Activated CD4-positive, CD25-positive, alpha-beta regulatory T cell (primary cell): ENCODE measurements around the gene MGAM2.

Source experiments
- DNase-seq, 4 experiments: peaks; one replicate each; lab custom pipeline; 2025; lab: John Stamatoyannopoulos, UW

The MGAM2 gene

DNA sequence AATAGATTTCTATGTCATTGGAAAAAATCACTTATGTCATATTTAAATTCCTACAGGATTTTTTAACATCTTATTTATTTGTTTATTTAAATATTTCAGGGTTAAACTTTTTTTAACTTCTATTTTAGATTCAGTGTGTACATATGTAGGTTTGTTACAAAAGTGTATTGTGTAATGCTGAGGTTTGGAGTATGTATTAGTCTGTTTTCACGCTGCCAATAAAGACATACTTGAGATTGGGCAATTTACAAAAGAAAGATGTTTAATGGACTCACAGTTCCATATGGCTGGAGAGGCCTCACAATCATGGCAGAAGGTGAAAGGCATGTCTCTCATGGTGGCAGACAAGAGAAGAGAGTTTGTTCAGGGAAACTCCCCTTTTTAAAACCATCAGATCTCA is 65.4 kb downstream of the MGAM2 start:
- no peak for DNase-seq

DNA sequence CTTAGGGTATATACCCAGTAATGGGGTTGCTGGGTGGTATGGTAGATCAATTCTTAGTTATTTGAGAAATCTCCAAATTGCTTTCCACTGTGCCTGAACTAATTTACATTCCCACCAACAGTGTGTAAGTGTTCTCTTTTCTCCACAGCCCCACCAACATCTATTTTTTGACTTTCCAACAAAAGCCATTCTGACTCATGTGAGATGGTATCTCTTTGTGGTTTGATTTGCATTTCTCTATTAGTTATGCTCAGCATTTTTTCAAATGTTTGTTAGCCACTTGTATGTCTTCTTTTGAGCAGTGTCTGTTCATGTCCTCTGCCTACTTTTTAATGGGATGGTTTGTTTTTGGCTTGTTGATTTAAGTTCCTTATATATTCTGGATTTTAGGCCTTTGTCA is 66.4 kb downstream of the MGAM2 start:
- DNase-seq: no peak

DNA sequence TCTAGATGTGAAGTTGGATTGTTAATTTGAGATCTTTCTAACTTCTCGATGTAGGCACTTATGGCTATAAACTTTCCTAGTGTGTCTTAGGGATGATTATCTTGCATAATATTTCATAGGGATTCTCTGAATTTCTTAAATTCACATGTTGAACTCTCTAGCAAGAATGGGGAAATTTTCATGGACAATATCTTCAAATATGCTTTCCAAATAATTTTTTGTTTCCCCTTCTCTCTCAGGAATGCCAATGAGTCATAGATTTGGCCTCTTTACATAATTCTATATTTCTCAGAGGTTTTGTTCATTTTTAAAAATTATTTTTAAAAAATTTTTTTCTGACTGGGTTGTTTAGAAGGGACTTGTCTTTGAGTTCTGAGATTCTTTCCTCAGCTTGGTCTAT is 68.9 kb downstream of the MGAM2 start:
- no peak for DNase-seq

DNA sequence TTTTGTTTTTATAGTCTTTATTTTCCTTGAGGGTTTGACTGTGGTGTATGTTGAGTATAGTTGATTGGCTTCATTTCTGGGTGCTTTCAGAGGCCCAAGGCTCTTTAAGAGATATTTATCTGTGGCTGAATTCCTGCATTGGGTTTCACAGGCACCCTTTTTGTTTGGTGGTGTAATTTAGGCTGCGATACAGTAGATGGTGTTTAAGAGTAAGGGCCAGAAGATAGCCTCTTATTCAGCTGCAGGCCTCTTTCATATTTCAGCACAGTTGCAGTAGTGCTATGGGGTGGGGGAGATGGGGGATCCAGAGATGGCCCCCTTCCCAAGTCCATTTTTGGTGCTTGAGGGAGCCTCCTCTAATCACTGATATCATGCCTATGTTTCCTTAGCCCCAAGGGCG is 69.7 kb downstream of the MGAM2 start:
- no peak for DNase-seq

GRCh38 chr7:142181966-142182365 is 70.4 kb downstream of the MGAM2 start:
- no peak for DNase-seq

- no peak for DNase-seq
Measured at GRCh38 chr7:142185069-142185468, 73.6 kb downstream of the MGAM2 start.

GRCh38 chr7:142185801-142186200 is 74.3 kb downstream of the MGAM2 start:
- DNase-seq: no peak

- no peak for DNase-seq
Measured at GRCh38 chr7:142188154-142188553, 76.6 kb downstream of the MGAM2 start.

DNA sequence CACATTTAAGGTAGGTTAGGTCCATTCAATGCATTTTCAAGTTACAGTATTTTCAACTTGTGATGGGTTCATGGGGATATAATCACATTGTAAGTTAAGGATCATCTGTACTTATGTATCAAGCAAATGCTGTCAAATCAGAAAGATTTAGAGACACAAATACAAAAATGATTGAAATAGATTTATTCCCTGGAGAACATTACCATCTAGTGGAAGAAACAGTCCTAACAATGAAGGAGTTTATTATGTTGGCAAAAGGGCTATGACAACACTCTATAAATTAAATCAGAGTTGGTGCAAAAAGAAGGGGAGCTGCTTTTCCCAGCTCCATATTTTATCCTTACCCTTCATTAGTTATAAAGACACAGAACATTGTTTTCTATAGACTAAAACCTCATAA is 77.3 kb downstream of the MGAM2 start:
- DNase-seq: no peak

DNA sequence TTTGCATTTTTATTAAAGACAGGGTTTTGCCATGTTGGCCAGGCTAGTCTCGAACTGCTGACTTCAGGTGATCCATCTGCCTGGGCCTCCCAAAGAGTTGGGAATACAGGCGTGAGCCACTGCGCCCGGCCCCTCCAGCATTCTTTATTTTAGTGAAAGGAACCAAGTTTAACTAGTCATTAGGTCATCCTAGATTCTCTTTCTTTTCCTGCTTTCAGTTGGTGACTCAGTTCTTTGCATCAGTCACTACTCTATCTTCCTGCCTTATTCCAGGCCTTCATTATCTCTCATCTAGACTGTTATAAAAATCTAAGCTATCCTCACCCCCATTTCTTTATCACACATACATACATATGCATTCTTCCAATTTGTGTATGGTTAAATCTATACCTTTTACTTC is 82.7 kb downstream of the MGAM2 start:
- DNase-seq: no peak

GRCh38 chr7:142196066-142196840 is 84.7 kb downstream of the MGAM2 start:
- no peak for DNase-seq

DNA sequence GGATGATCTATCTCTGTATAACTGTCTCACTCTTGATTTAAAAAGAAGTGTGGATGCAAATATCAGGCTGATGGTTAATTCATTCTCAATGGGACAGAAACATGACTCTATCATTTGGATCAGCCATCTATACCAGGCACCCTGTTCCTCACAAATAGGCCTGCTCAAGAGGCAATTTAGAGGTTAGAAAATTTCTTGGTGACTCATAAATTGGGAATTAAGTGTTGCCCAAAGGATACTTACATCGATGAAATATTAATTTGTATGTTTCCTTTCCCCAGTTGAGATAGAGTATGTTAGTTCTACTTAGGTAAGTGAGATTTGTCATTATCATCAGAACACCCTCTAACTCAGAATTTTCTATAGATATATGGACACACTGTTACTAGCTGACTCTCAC is 88.7 kb downstream of the MGAM2 start:
- no peak for DNase-seq

DNA sequence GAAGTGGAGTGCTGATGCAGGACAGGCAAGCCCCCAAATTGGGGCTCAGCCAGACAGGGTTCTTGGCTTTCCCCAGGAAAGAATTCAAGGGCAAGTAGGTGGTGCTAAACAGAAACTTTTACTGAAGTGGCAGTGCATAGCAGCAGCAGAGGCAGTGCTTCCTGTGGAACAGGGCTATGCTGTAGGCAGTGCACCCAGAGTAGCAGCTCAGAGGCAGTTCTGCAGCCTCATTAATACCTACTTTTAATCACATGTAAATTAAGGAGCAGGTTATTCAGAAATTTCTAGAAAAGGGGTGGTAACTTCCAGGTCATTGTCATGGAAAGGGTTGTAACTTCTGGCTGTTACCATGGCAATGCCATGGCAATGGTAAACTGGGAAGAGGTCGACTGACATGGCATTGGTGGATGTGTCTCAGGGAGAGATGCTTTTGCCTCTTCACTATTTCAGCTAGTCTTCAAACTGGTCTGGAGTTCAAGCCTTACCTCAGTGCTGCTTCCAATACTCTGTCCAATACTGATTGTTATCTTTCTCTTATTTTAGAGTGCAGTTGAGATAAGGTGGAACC is 117.1 kb downstream of the MGAM2 start:
- no peak for DNase-seq

DNA sequence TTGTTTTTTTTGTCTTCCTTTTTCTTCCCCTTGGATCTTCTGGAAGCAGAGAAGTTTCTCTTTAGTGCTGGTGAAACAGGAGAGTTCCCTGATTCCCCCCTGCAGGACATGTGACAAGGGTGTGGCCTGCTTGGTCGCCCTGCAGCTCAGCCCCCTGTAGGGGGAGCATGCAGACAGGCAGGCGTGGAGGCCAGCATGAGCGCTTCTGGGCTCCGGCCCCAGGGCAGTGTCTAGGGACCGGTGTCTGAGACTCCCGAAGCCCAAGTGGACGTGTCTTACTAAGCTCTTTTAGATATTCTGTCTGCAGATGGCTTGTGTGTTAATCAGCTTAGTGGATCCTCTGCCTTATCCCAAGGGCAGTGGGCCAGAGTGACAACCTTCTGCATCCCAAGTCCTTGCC is 120.2 kb downstream of the MGAM2 start:
- DNase-seq: no peak

DNA sequence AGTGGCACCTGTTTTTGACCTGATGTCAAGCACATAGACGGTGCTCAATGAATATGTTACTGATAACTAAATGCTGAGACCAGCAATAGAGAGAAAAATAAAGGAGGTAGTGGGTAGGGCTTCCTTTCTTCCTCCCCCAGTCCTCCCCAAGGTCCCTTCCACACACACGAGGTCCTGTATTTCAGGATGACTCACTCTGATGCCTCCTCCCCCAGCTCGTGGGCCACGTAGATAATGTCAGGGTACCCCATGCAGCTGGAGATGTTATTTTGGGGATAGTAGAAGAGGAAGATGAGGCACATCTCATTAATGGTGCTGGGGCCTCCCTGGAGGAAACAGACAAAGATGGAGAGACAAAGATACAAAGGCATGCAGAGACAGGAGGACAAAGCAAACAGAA is 129.0 kb downstream of the MGAM2 start:
- no peak for DNase-seq

DNA sequence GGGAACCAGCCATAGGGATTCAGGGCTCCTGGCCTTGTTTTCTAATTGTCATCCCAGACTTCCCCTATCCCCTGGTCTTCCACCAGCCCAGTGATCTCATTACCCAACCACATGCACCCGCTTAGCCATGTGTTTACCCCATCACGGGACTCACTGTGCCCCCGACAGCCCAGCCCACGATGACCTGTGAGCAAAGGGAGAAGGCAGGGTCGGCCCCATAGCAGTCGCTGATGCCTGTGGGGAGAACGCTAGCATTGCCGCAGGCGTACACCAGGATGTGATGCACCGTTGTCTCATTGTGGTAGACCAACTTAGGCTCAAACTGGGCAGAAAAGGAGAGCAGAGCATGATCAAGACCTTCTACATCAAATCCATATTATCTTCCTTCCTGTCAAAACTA is 132.3 kb downstream of the MGAM2 start:
- no peak for DNase-seq

- no peak for DNase-seq
Measured at GRCh38 chr7:142248166-142249160, 136.9 kb downstream of the MGAM2 start.

DNA sequence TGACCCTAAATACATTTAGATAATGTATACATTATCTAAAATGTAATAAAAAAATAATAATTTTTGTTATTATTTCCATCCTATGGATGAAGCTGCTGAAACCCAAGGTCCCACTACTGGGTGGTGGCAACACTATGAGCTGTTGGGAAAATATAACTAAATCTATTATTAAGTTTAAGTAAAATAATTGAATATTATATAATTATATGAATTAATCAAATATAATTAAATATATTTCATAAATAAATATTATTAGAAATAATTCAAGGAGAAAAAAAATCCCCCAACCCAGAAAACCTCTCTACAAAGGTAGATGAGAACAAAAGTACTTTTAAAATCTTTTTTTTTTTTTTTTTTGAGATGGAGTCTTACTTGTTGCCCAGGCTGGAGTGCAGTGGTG is 138.4 kb downstream of the MGAM2 start:
- DNase-seq: no peak

DNA sequence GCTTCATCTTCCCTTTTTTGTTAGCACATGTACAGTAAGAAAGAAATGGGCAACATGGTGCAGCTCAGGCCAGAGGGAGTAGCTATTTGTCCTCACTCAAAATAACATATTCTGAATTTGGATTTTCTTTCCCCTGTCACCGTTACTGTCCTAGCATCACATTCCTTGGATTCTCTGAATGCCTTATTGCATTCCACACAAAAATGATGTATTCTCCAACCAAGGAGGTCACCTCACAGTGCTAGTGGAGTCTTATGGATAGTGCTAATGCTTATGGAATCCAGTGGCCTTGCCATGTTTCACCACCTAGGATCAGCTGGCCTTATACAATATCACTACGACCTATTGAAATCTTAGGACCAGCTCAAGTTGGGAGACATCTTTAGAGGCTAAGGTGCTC is 139.2 kb downstream of the MGAM2 start:
- DNase-seq: no peak

- no peak for DNase-seq
Measured at GRCh38 chr7:142257958-142258357, 146.4 kb downstream of the MGAM2 start, which contains the start of gene PRSS58. PRSS58 (minus strand) TSS chr7:142258058; CDS start chr7:142257707, 351 bp downstream.

GRCh38 chr7:142263598-142264380 is 152.3 kb downstream of the MGAM2 start:
- DNase-seq: no peak
